ENCODE results near the gene UBL7.

GRCh38 chr15:74453925-74454763, 6.8 kb downstream of the UBL7 start:
- TF ChIP-seq CTCF (IDR thresholded peaks at IDR 0.05): no peak
- no peak for TF ChIP-seq POLR2A (IDR thresholded peaks at IDR 0.05)
